Measurements from ENCODE around the gene CCDC178. TPM values are rescaled to one million over a fixed set of nuclear protein-coding genes. Genes with fewer than 3 reads are reported as not detected.

The CCDC178 gene
- total and polyA plus RNA-seq, 2 of the 4 experiments (the other 2 are of a cell fraction): not detected

- Histone ChIP-seq H3K9me3 (ENCODE audit: control insufficient read depth, insufficient read depth, low read length) (0 out of 2 replicates have a peak, but pooled peaks cover under 1% of the 10 kb centered on the region), H3K4me1 (ENCODE audit: control insufficient read depth, insufficient read depth, low read length) (no peaks in the 10 kb centered on the region), H3K9ac (ENCODE audit: low read depth, low read length) (no peak overlapping the region), H2AK9ac (replicated peaks; ENCODE audit: low read depth, low read length, poor library complexity) (no peak overlapping the region), H2BK20ac (ENCODE audit: low read depth, low read length) (no peak overlapping the region), H3K14ac (replicated peaks; ENCODE audit: low read depth, low read length) (no peak overlapping the region), H3K23ac (ENCODE audit: low read depth, low read length) (no peak overlapping the region), H2BK15ac (ENCODE audit: low read depth, low read length) (no peak overlapping the region), H4K20me1 (ENCODE audit: insufficient read depth, low read length) (no peaks in the 10 kb centered on the region), H3K9me1 (ENCODE audit: insufficient read depth, low read length) (no peaks in the 10 kb centered on the region), H4K8ac (ENCODE audit: low read depth in 2 of 2, low read length in 2 of 2) (no peak overlapping the region), H3K4me2 (ENCODE audit: low read depth, low read length) (no peak overlapping the region), H2BK120ac (ENCODE audit: low read depth, low read length) (no peak overlapping the region), H2BK5ac (ENCODE audit: low read depth, low read length, poor library complexity, severe bottlenecking) (no peak overlapping the region), H3K27ac (ENCODE audit: insufficient read depth, low read length) (no peak overlapping the region), H3K79me1 (ENCODE audit: low read depth in 1 of 2, low read length in 2 of 2) (no peaks in the 10 kb centered on the region), H4K5ac (ENCODE audit: low read depth, low read length) (no peak overlapping the region), H3K56ac (ENCODE audit: extremely low read depth, insufficient read depth, low read length) (no peak overlapping the region), H3K36me3 (ENCODE audit: control insufficient read depth, insufficient read depth, low read length) (no peaks in the 10 kb centered on the region), H2AFZ (replicated peaks; ENCODE audit: low read length, poor library complexity) (no peak overlapping the region), H2AK5ac (ENCODE audit: low read depth, low read length) (no peak overlapping the region), H3K4ac (ENCODE audit: low read depth, low read length) (no peak overlapping the region), H3K27me3 (ENCODE audit: control insufficient read depth, insufficient read depth, low read length) (no peaks in the 10 kb centered on the region), H3K4me3 (ENCODE audit: insufficient read depth, low read depth, low read length) (no peak overlapping the region), H3K18ac (ENCODE audit: low read depth, low read length) (no peak overlapping the region), H4K91ac (ENCODE audit: insufficient read depth, low read depth, low read length) (no peak overlapping the region)
- ChIA-PET CTCF (no interaction called here), POLR2A (ENCODE audit: unreplicated experiment) (no interaction called here)
- DNase-seq (no peak), ATAC-seq (ENCODE audit: low read depth) (no peak)
- in situ Hi-C loops (cut with MboI; ENCODE audit: low sequenced_read_pairs): no loop called here
- intact Hi-C loops (cut with micrococcal nuclease): loop anchor here (5.0 kb wide), 1 partner anchor 418 kb away; no protein-coding TSS in a partner anchor
- BruUV-seq (replicated peaks): no TSS peak
- dilution Hi-C loops (cut with HindIII; ENCODE audit: low sequenced_read_pairs, unreplicated experiment): no loop called here
- TF ChIP-seq FOS (IDR thresholded peaks at IDR 0.05; ENCODE audit: low read depth, low read length): no peak
- TF ChIP-seq CHD1 (IDR thresholded peaks at IDR 0.05; ENCODE audit: low read depth, low read length): no peak
- no peak for TF ChIP-seq CEBPB (IDR thresholded peaks at IDR 0.05; ENCODE audit: low read depth, low read length)
- TF ChIP-seq CTCF (conservative IDR thresholded peaks at IDR 0.05; ENCODE audit: low read depth, low read length): no peak
- TF ChIP-seq ELK1 (IDR thresholded peaks at IDR 0.05; ENCODE audit: borderline replicate concordance, low read depth, low read length): no peak
- TF ChIP-seq RFX5 (IDR thresholded peaks at IDR 0.05; ENCODE audit: low read depth, low read length): no peak
Observed at GRCh38 chr18:33034212-33034611, 406.3 kb downstream of the CCDC178 start.
